HCT116 (cell line): Measurements from ENCODE around the gene ZBED6. TPM values are rescaled to one million over a fixed set of nuclear protein-coding genes. Genes with fewer than 3 reads are reported as not detected.

Experiments
- ATAC-seq: fragments of 200-7000 bp; cut with Tn5 transposase; 2 replicates; pipeline ENCODE4 v1.9.1; 2020; ENCODE audit warnings: mild to moderate bottlenecking, moderate library complexity
- BruUV-seq: library from RNA; stranded (reverse); fragments of 400-500 nt; replicated peaks from 2 replicates; lab custom pipeline; 2021; lab: Mats Ljungman, UMichigan
- CTCF ChIA-PET: fragments of 300-600 bp; sonication (Branson Sonifier 250); formaldehyde crosslinking; loops from one replicate; lab custom pipeline; 2021; ENCODE audit warnings: antibody characterized with exemption; lab: Charles Lee
- POLR2A ChIA-PET: fragments of 300-600, 350-600 bp; sonication (Branson Sonifier 250); formaldehyde crosslinking; loops from one replicate; lab custom pipeline; 2021; ENCODE audit warnings: antibody characterized with exemption; lab: Charles Lee
- RAD21 ChIA-PET, 2 experiments: fragments of 300-600 bp; sonication (Branson Sonifier 250); formaldehyde crosslinking; loops; one replicate each; lab custom pipeline; 2023; ENCODE audit warnings: low total read pairs in 2 of 2; ENCODE audit not compliant: uncharacterized antibody in 2 of 2, unreplicated experiment in 2 of 2, low non-redundant PET in 1 of 2; lab: Charles Lee
- DNase-seq: peaks from one replicate; pipeline ENCODE4 v3.0.0-alpha.2; 2010; ENCODE audit warnings: low read depth, low spot score
- H2AFZ ChIP-seq: fragments of 200-600 bp; shearing (Covaris generic), sonication (generic); 2 replicates; pipeline ENCODE4 v1.6.1; 2017; ENCODE audit warnings: low read depth, mixed run types, mixed read lengths, antibody characterized with exemption, low read length; ENCODE audit not compliant: poor library complexity, severe bottlenecking
- H3K27ac ChIP-seq: 2 replicates; pipeline ENCODE4 v1.5.1; 2012; ENCODE audit warnings: low read depth, low read length
- H3K27me3 ChIP-seq: fragments of 200-600 bp; sonication (generic); 2 replicates; pipeline ENCODE4 v1.6.1; 2016; ENCODE audit warnings: mixed run types, low read length, mixed read lengths; ENCODE audit not compliant: insufficient read depth
- H3K36me3 ChIP-seq, 2 experiments: fragments of 200-500 bp in 1 of 2; fragments of 200-600 bp in 1 of 2; sonication (Bioruptor generic) in 1 of 2; sonication (generic) in 1 of 2; 2 replicates each; pipeline versions ENCODE4 v1.5.1 to v1.6.1; 2014 to 2016; ENCODE audit warnings: low read length in 2 of 2, inconsistent platforms in 1 of 2, mixed read lengths in 1 of 2, mixed run types in 1 of 2; ENCODE audit not compliant: insufficient read depth in 2 of 2, control insufficient read depth in 1 of 2
- H3K4me1 ChIP-seq, 2 experiments: fragments of 200-600 bp in 1 of 2; sonication (generic) in 1 of 2; 2 replicates each; pipeline versions ENCODE4 v1.5.1 to v1.6.1; 2012 to 2017; ENCODE audit warnings: low read length in 2 of 2, inconsistent platforms in 1 of 2, mild to moderate bottlenecking in 1 of 2, mixed read lengths in 1 of 2, mixed run types in 1 of 2, moderate library complexity in 1 of 2; ENCODE audit not compliant: insufficient read depth in 2 of 2, control insufficient read depth in 1 of 2
- H3K4me2 ChIP-seq: fragments of 200-600 bp; sonication (generic); 2 replicates; pipeline ENCODE4 v1.6.1; 2017; ENCODE audit warnings: mixed run types, low read length, mixed read lengths
- H3K4me3 ChIP-seq, 2 experiments: fragments of 200-600 bp in 1 of 2; sonication (generic) in 1 of 2; replicated peaks in 1 of 2; 2 replicates each; pipeline ENCODE4 v1.5.1; 2011 to 2016; ENCODE audit warnings: low read length in 2 of 2, control low read depth in 1 of 2, low read depth in 1 of 2, mild to moderate bottlenecking in 1 of 2, mixed read lengths in 1 of 2, mixed run types in 1 of 2
- H3K79me2 ChIP-seq: fragments of 200-600 bp; sonication (generic); 2 replicates; pipeline ENCODE4 v1.6.1; 2017; ENCODE audit warnings: mild to moderate bottlenecking, mixed run types, low read length, moderate library complexity, mixed read lengths; ENCODE audit not compliant: insufficient read depth
- H3K9ac ChIP-seq: fragments of 200-600 bp; sonication (generic); 2 replicates; pipeline ENCODE4 v1.6.1; 2016; ENCODE audit warnings: low read length, mixed read lengths
- H3K9me2 ChIP-seq: fragments of 200-600 bp; sonication (generic), shearing (Covaris generic); 2 replicates; pipeline ENCODE4 v1.6.1; 2017; ENCODE audit warnings: mixed run types, mild to moderate bottlenecking, moderate library complexity; ENCODE audit not compliant: insufficient read depth
- H3K9me3 ChIP-seq, 2 experiments: fragments of 200-500 bp in 1 of 2; fragments of 200-600 bp in 1 of 2; sonication (Bioruptor generic) in 1 of 2; sonication (generic) in 1 of 2; 2 replicates each; pipeline ENCODE4 v1.6.1; 2014 to 2017; ENCODE audit warnings: low read length in 2 of 2, mixed read lengths in 2 of 2, inconsistent platforms in 1 of 2, low read depth in 1 of 2, mild to moderate bottlenecking in 1 of 2, mixed run types in 1 of 2, moderate library complexity in 1 of 2; ENCODE audit not compliant: control insufficient read depth in 1 of 2, insufficient read depth in 1 of 2
- H4K20me1 ChIP-seq: fragments of 200-600 bp; sonication (generic), shearing (Covaris generic); 2 replicates; pipeline ENCODE4 v1.6.1; 2017; ENCODE audit warnings: mixed run types, mild to moderate bottlenecking, moderate library complexity; ENCODE audit not compliant: insufficient read depth
- ATF3 ChIP-seq: IDR thresholded peaks from 2 replicates; pipeline ENCODE4 v1.6.1; 2012
- CBX3 ChIP-seq: IDR thresholded peaks from 2 replicates; pipeline ENCODE4 v1.6.1; 2012; ENCODE audit warnings: low read depth
- CEBPB ChIP-seq: IDR thresholded peaks from 2 replicates; pipeline ENCODE4 v1.6.1; 2012; ENCODE audit warnings: low read depth
- CTCF ChIP-seq, 3 experiments: fragments of 200-600 bp in 1 of 3; sonication (generic) in 1 of 3; IDR thresholded peaks in 2 of 3; conservative IDR thresholded peaks in 1 of 3; 2 replicates each; pipeline ENCODE4 v1.5.1; 2012 to 2017; ENCODE audit warnings: low read depth in 2 of 3, low read length in 2 of 3, antibody characterized with exemption in 1 of 3, borderline replicate concordance in 1 of 3, control low read depth in 1 of 3, mild to moderate bottlenecking in 1 of 3, mixed read lengths in 1 of 3, mixed run types in 1 of 3, moderate library complexity in 1 of 3; ENCODE audit not compliant: insufficient read depth in 1 of 3
- EGR1 ChIP-seq: IDR thresholded peaks from 2 replicates; pipeline ENCODE4 v1.6.1; 2012; ENCODE audit warnings: low read depth
- ELF1 ChIP-seq: IDR thresholded peaks from 2 replicates; pipeline ENCODE4 v1.6.1; 2012; ENCODE audit warnings: low read depth, borderline replicate concordance
- EZH2 ChIP-seq: fragments of 200-600 bp; sonication (generic); IDR thresholded peaks from 2 replicates; pipeline ENCODE4 v1.6.1; 2017; ENCODE audit warnings: antibody characterized with exemption, mixed run types
- FOSL1 ChIP-seq: IDR thresholded peaks from 2 replicates; pipeline ENCODE4 v1.6.1; 2012; ENCODE audit warnings: low read depth
- JUND ChIP-seq: IDR thresholded peaks from 2 replicates; pipeline ENCODE4 v1.6.1; 2012
- MAX ChIP-seq: IDR thresholded peaks from 2 replicates; pipeline ENCODE4 v1.6.1; 2012
- POLR2A ChIP-seq: IDR thresholded peaks from 2 replicates; pipeline ENCODE4 v1.7.0; 2011; ENCODE audit warnings: borderline replicate concordance; ENCODE audit not compliant: insufficient read depth, insufficient read length; ENCODE audit errors: extremely low read depth
- POLR2AphosphoS5 ChIP-seq: IDR thresholded peaks from 2 replicates; pipeline ENCODE4 v1.6.1; 2011; ENCODE audit warnings: mild to moderate bottlenecking, low read depth, low read length, moderate library complexity
- RAD21 ChIP-seq: IDR thresholded peaks from 2 replicates; pipeline ENCODE4 v1.6.1; 2012; ENCODE audit warnings: low read depth, mild to moderate bottlenecking
- SIN3A ChIP-seq: IDR thresholded peaks from 2 replicates; pipeline ENCODE4 v1.6.1; 2012; ENCODE audit warnings: low read depth
- SP1 ChIP-seq: IDR thresholded peaks from 2 replicates; pipeline ENCODE4 v1.6.1; 2012; ENCODE audit warnings: low read depth
- SRF ChIP-seq: IDR thresholded peaks from 2 replicates; pipeline ENCODE4 v1.6.1; 2012; ENCODE audit warnings: low read depth
- TCF7L2 ChIP-seq: IDR thresholded peaks from 2 replicates; pipeline ENCODE4 v1.7.0; 2011; ENCODE audit warnings: borderline replicate concordance, inconsistent platforms; ENCODE audit not compliant: insufficient read depth, insufficient read length; ENCODE audit errors: extremely low read depth
- ZBTB33 ChIP-seq: IDR thresholded peaks from 2 replicates; pipeline ENCODE4 v1.6.1; 2011; ENCODE audit warnings: mild to moderate bottlenecking, low read length, moderate library complexity; ENCODE audit not compliant: insufficient replicate concordance; ENCODE audit errors: extremely low read depth
- ZFX ChIP-seq: fragments of 450-650 bp; IDR thresholded peaks from 2 replicates; pipeline ENCODE4 v1.6.1; 2017
- intact Hi-C: fragments of 100-400 bp; cut with micrococcal nuclease; formaldehyde crosslinking; loops from 2 replicates; pipeline ENCODE4 v1.10.0; 2022
- total RNA-seq: library from RNA; stranded (reverse); gene quantifications from one replicate; pipeline ENCODE4 v1.2.1, GENCODE V29; 2021; ENCODE audit not compliant: unreplicated experiment

ZBED6 gene
- total RNA-seq, 1 experiment from 2014 or later, result 26.9 TPM

GRCh38 chr1:203823306-203823705 lies 27.9 kb downstream of the ZBED6 start:
- ChIA-PET RAD21 (no interaction called here), POLR2A (no interaction called here), CTCF (no interaction called here)
- H3K4me3 ChIP-seq, result no peak overlapping the region
- TF ChIP-seq SP1, result no peak
- TF ChIP-seq POLR2AphosphoS5, result no peak
- no peak for TF ChIP-seq CTCF (IDR thresholded peaks at IDR 0.05 in 2 of 3, conservative IDR thresholded peaks at IDR 0.05 in 1 of 3; ENCODE audit: borderline replicate concordance in 1 of 3, insufficient read depth in 1 of 3, low read depth in 2 of 3, low read length in 2 of 3)
- no peak for TF ChIP-seq MAX
- TF ChIP-seq ZFX, result no peak
- TF ChIP-seq SIN3A, result no peak
- no peak for TF ChIP-seq FOSL1
- TF ChIP-seq TCF7L2, result no peak
- TF ChIP-seq ELF1, result no peak
- TF ChIP-seq SRF, result no peak
- no peak for TF ChIP-seq EZH2
- no peak for TF ChIP-seq ATF3
- no peak for TF ChIP-seq CBX3
- no peak for TF ChIP-seq CEBPB
- no peak for TF ChIP-seq POLR2A
- no peak for TF ChIP-seq JUND
- TF ChIP-seq RAD21, result no peak
- no peak for TF ChIP-seq ZBTB33
- no peak for TF ChIP-seq EGR1
- no peak for ATAC-seq
- no peak overlapping the region for H3K27ac ChIP-seq
- no peaks in the 10 kb centered on the region for H3K9me3 ChIP-seq
- H3K4me2 ChIP-seq, result no peak overlapping the region
- no TSS peak for BruUV-seq
- no peaks in the 10 kb centered on the region for H3K9me2 ChIP-seq
- intact Hi-C loops, result no loop called here
- no peak overlapping the region for H2AFZ ChIP-seq
- peaks cover 8% of the 10 kb centered on the region; the same call in 1 of the 2 replicates for H4K20me1 ChIP-seq
- H3K27me3 ChIP-seq, result no peaks in the 10 kb centered on the region
- H3K4me1 ChIP-seq, result no peaks in the 10 kb centered on the region
- DNase-seq, result no peak
- H3K79me2 ChIP-seq, result peaks cover 76% of the 10 kb centered on the region
- H3K36me3 ChIP-seq, result peaks cover 46 to 49% of the 10 kb centered on the region in 2 experiments
- H3K9ac ChIP-seq, result no peak overlapping the region
